WTC11 (cell line): ENCODE data around the gene NDE1. TPM values are rescaled to one million over a fixed set of nuclear protein-coding genes. Genes with fewer than 3 reads are reported as not detected.

Experiments used
- ATAC-seq: fragments of 200-7000 bp; cut with Tn5 transposase; 2 replicates; pipeline ENCODE4 v1.10.0; 2021; ENCODE audit warnings: mild to moderate bottlenecking, moderate library complexity
- CTCF ChIA-PET: fragments of 300-600 bp; sonication (Branson Sonifier 250); formaldehyde crosslinking; loops from one replicate; lab custom pipeline; 2021; ENCODE audit warnings: antibody characterized with exemption; lab: Charles Lee
- POLR2A ChIA-PET: fragments of 350-600 bp; sonication (Branson Sonifier 250); formaldehyde crosslinking; loops from one replicate; lab custom pipeline; 2021; ENCODE audit warnings: antibody characterized with exemption; lab: Charles Lee
- DNase-seq: peaks from one replicate; pipeline ENCODE4 v3.0.0; 2021; ENCODE audit warnings: low spot score
- H3K27ac Mint-ChIP-seq: 2 replicates; pipeline ENCODE4 v1.8.0; 2021; ENCODE audit warnings: mixed read lengths
- H3K27me3 Mint-ChIP-seq: 2 replicates; pipeline ENCODE4 v1.8.0; 2021; ENCODE audit warnings: low read depth, mild to moderate bottlenecking, moderate library complexity, mixed read lengths
- H3K36me3 Mint-ChIP-seq: 2 replicates; pipeline ENCODE4 v1.8.0; 2021; ENCODE audit warnings: mixed read lengths
- H3K4me1 Mint-ChIP-seq: 2 replicates; pipeline ENCODE4 v1.8.0; 2022; ENCODE audit warnings: mixed read lengths
- H3K4me3 Mint-ChIP-seq: 2 replicates; pipeline ENCODE4 v1.8.0; 2021; ENCODE audit warnings: mild to moderate bottlenecking, moderate library complexity, mixed read lengths
- H3K9me3 Mint-ChIP-seq: 2 replicates; pipeline ENCODE4 v1.8.0; 2021; ENCODE audit warnings: mixed read lengths
- AR ChIP-seq: fragments of 250-450 bp; sonication (Bioruptor Pico); IDR thresholded peaks from 2 replicates; pipeline ENCODE4 v1.9.0; 2021; ENCODE audit warnings: mild to moderate bottlenecking
- ATF3 ChIP-seq: sonication (generic); formaldehyde crosslinking; conservative IDR thresholded peaks from 2 replicates; pipeline ENCODE4 v1.8.1; 2022; ENCODE audit warnings: mild to moderate bottlenecking, missing genetic modification reagents
- CREB1 ChIP-seq: sonication (generic); formaldehyde crosslinking; IDR thresholded peaks from 2 replicates; pipeline ENCODE4 v1.8.0; 2023; ENCODE audit warnings: mild to moderate bottlenecking, missing genetic modification reagents
- EMX1 ChIP-seq: fragments of 250-450 bp; sonication (Bioruptor Pico); IDR thresholded peaks from 2 replicates; pipeline ENCODE4 v1.8.0; 2021; ENCODE audit warnings: mild to moderate bottlenecking
- ESRRA ChIP-seq: sonication (generic); formaldehyde crosslinking; IDR thresholded peaks from 2 replicates; pipeline ENCODE4 v1.8.1; 2022; ENCODE audit warnings: mild to moderate bottlenecking, missing genetic modification reagents, borderline replicate concordance
- FOXJ3 ChIP-seq: sonication (generic); formaldehyde crosslinking; IDR thresholded peaks from 2 replicates; pipeline ENCODE4 v1.9.0; 2021; ENCODE audit warnings: missing genetic modification reagents, mild to moderate bottlenecking, borderline replicate concordance
- JUN ChIP-seq: sonication (generic); formaldehyde crosslinking; IDR thresholded peaks from 2 replicates; pipeline ENCODE4 v1.8.0; 2023; ENCODE audit warnings: mild to moderate bottlenecking, missing genetic modification reagents
- MXD4 ChIP-seq: fragments of 250-450 bp; sonication (Bioruptor Pico); IDR thresholded peaks from 2 replicates; pipeline ENCODE4 v1.8.0; 2021; ENCODE audit warnings: mild to moderate bottlenecking, moderate library complexity, borderline replicate concordance
- NFYB ChIP-seq: sonication (generic); formaldehyde crosslinking; conservative IDR thresholded peaks from 2 replicates; pipeline ENCODE4 v1.8.0; 2022; ENCODE audit warnings: low read depth, missing genetic modification reagents
- SMAD3 ChIP-seq: sonication (generic); formaldehyde crosslinking; IDR thresholded peaks from 2 replicates; pipeline ENCODE4 v1.8.0; 2022; ENCODE audit warnings: missing genetic modification reagents, mild to moderate bottlenecking, borderline replicate concordance
- TP53 ChIP-seq: sonication (generic); formaldehyde crosslinking; IDR thresholded peaks from 2 replicates; pipeline ENCODE4 v1.8.1; 2023; ENCODE audit warnings: mild to moderate bottlenecking, missing genetic modification reagents
- ZNF121 ChIP-seq: sonication (generic); formaldehyde crosslinking; IDR thresholded peaks from 2 replicates; pipeline ENCODE4 v1.8.0; 2023; ENCODE audit warnings: missing genetic modification reagents
- ZNF232 ChIP-seq: sonication (generic); formaldehyde crosslinking; IDR thresholded peaks from 2 replicates; pipeline ENCODE4 v1.8.0; 2022; ENCODE audit warnings: mild to moderate bottlenecking, missing genetic modification reagents
- ZNF317 ChIP-seq: sonication (generic); formaldehyde crosslinking; IDR thresholded peaks from 2 replicates; pipeline ENCODE4 v1.8.1; 2023; ENCODE audit warnings: low read depth, mild to moderate bottlenecking, moderate library complexity, missing genetic modification reagents, borderline replicate concordance
- ZNF423 ChIP-seq: fragments of 250-450 bp; sonication (Bioruptor Pico); IDR thresholded peaks from 2 replicates; pipeline ENCODE4 v2.1.2; 2022; ENCODE audit warnings: mild to moderate bottlenecking, moderate library complexity
- ZNF671 ChIP-seq: fragments of 250-450 bp; sonication (Bioruptor Pico); IDR thresholded peaks from 2 replicates; pipeline ENCODE4 v1.8.0; 2021; ENCODE audit warnings: mild to moderate bottlenecking
- total RNA-seq: library from RNA; stranded (reverse); gene quantifications from 3 replicates; pipeline ENCODE4 v1.2.3, GENCODE V29; 2021
- TF ChIP-seq, protein P1 (sequence below): sonication (generic); formaldehyde crosslinking; IDR thresholded peaks from 2 replicates; pipeline ENCODE4 v1.8.1; 2022; ENCODE audit warnings: mild to moderate bottlenecking, missing genetic modification reagents, moderate library complexity, borderline replicate concordance
- TF ChIP-seq, protein P2 (sequence below): sonication (generic); formaldehyde crosslinking; IDR thresholded peaks from 2 replicates; pipeline ENCODE4 v1.8.1; 2022; ENCODE audit warnings: mild to moderate bottlenecking, moderate library complexity, missing genetic modification reagents
- TF ChIP-seq, protein P3 (sequence below): sonication (generic); formaldehyde crosslinking; IDR thresholded peaks from 2 replicates; pipeline ENCODE4 v1.8.0; 2022; ENCODE audit warnings: mild to moderate bottlenecking, missing genetic modification reagents

The NDE1 gene
- total RNA-seq, 1 experiment from 2014 or later = 39.4 TPM

GRCh38 chr16:15621456-15621855 lies 28.6 kb upstream of the NDE1 start:
- ATAC-seq (no peak), DNase-seq (no peak)
- Mint-ChIP-seq H3K27ac (no peak overlapping the region), H3K9me3 (no peaks in the 10 kb centered on the region), H3K27me3 (no peaks in the 10 kb centered on the region), H3K36me3 (peaks cover 61% of the 10 kb centered on the region), H3K4me1 (no peaks in the 10 kb centered on the region), H3K4me3 (no peak overlapping the region)
- TF ChIP-seq CREB1 (no peak), ZNF232 (CRISPR knock-in tag) (no peak), MXD4 (CRISPR knock-in tag) (no peak), ZNF423 (no peak), ZNF671 (CRISPR knock-in tag) (no peak)
- POLR2A ChIA-PET = interaction anchor here (0.6 kb wide), 1 partner anchor 69 kb away, joined by 3 read pairs; no protein-coding TSS in a partner anchor
- CTCF ChIA-PET = interaction anchor here (1.8 kb wide), 1 partner anchor 21 kb away, joined by 4 read pairs; the partner anchor contains the start of gene MARF1

- DNase-seq = no peak
- H3K36me3 Mint-ChIP-seq = peaks cover 57% of the 10 kb centered on the region
- no peaks in the 10 kb centered on the region for H3K4me1 Mint-ChIP-seq
- CTCF ChIA-PET = interaction anchor here (1.8 kb wide), 1 partner anchor 21 kb away, joined by 4 read pairs; the partner anchor contains the start of gene MARF1
- no peak for ATAC-seq
- TF ChIP-seq, protein P1, sequence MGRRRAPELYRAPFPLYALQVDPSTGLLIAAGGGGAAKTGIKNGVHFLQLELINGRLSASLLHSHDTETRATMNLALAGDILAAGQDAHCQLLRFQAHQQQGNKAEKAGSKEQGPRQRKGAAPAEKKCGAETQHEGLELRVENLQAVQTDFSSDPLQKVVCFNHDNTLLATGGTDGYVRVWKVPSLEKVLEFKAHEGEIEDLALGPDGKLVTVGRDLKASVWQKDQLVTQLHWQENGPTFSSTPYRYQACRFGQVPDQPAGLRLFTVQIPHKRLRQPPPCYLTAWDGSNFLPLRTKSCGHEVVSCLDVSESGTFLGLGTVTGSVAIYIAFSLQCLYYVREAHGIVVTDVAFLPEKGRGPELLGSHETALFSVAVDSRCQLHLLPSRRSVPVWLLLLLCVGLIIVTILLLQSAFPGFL = no peak
- TF ChIP-seq NFYB (CRISPR knock-in tag) = no peak
- no peak for TF ChIP-seq SMAD3 (CRISPR knock-in tag)
- TF ChIP-seq FOXJ3 (CRISPR knock-in tag) = no peak
- no peak for TF ChIP-seq AR (CRISPR knock-in tag)
- TF ChIP-seq CREB1 = no peak
- TF ChIP-seq, protein P2, sequence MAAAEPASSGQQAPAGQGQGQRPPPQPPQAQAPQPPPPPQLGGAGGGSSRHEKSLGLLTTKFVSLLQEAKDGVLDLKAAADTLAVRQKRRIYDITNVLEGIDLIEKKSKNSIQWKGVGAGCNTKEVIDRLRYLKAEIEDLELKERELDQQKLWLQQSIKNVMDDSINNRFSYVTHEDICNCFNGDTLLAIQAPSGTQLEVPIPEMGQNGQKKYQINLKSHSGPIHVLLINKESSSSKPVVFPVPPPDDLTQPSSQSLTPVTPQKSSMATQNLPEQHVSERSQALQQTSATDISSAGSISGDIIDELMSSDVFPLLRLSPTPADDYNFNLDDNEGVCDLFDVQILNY (CRISPR knock-in tag) = no peak
- TF ChIP-seq ATF3 (CRISPR knock-in tag) = no peak
- no peak for TF ChIP-seq EMX1 (CRISPR knock-in tag)
- TF ChIP-seq, all 79 proteins: peak for 0
- Mint-ChIP-seq H3K4me3 (no peak overlapping the region), H3K27me3 (no peaks in the 10 kb centered on the region), H3K27ac (no peak overlapping the region), H3K9me3 (no peaks in the 10 kb centered on the region)
- POLR2A ChIA-PET = interaction anchor here (0.6 kb wide), 1 partner anchor 68 kb away, joined by 3 read pairs; no protein-coding TSS in a partner anchor
Observed at GRCh38 chr16:15621889-15622288, 28.2 kb upstream of the NDE1 start.

- CTCF ChIA-PET = no interaction called here
Observed at GRCh38 chr16:15631730-15632409, 18.2 kb upstream of the NDE1 start.

GRCh38 chr16:15635926-15636325 lies 14.1 kb upstream of the NDE1 start:
- H3K4me3 Mint-ChIP-seq = no peak overlapping the region
- peaks cover 4% of the 10 kb centered on the region; the same call in 1 of the 2 replicates for H3K9me3 Mint-ChIP-seq
- H3K27ac Mint-ChIP-seq = no peak overlapping the region
- peaks cover 61% of the 10 kb centered on the region for H3K36me3 Mint-ChIP-seq
- no peaks in the 10 kb centered on the region for H3K27me3 Mint-ChIP-seq
- H3K4me1 Mint-ChIP-seq = no peaks in the 10 kb centered on the region
- no peak for TF ChIP-seq JUN
- TF ChIP-seq ZNF317 (CRISPR knock-in tag) = no peak
- TF ChIP-seq ZNF121 (CRISPR knock-in tag) = no peak
- TF ChIP-seq TP53 (CRISPR knock-in tag) = no peak
- TF ChIP-seq, protein P3, sequence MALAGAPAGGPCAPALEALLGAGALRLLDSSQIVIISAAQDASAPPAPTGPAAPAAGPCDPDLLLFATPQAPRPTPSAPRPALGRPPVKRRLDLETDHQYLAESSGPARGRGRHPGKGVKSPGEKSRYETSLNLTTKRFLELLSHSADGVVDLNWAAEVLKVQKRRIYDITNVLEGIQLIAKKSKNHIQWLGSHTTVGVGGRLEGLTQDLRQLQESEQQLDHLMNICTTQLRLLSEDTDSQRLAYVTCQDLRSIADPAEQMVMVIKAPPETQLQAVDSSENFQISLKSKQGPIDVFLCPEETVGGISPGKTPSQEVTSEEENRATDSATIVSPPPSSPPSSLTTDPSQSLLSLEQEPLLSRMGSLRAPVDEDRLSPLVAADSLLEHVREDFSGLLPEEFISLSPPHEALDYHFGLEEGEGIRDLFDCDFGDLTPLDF (CRISPR knock-in tag) = no peak
- TF ChIP-seq ESRRA = no peak
- TF ChIP-seq, all 79 proteins: peak for 0
- DNase-seq (no peak), ATAC-seq (no peak)
- CTCF ChIA-PET = no interaction called here
- POLR2A ChIA-PET = no interaction called here

More at GRCh38 chr16:15631730-15632409, 18.2 kb upstream of the NDE1 start:
- no peak for TF ChIP-seq FOXJ3 (CRISPR knock-in tag)
- no peak for ATAC-seq
- H3K9me3 Mint-ChIP-seq = peaks cover 4% of the 10 kb centered on the region; the same call in 1 of the 2 replicates
- no peak for DNase-seq
- no peaks in the 10 kb centered on the region for H3K4me1 Mint-ChIP-seq
- H3K27ac Mint-ChIP-seq = no peak overlapping the region
- POLR2A ChIA-PET = no interaction called here
- H3K27me3 Mint-ChIP-seq = no peaks in the 10 kb centered on the region
- H3K4me3 Mint-ChIP-seq = no peak overlapping the region
- H3K36me3 Mint-ChIP-seq = peaks cover 51% of the 10 kb centered on the region
